GM23248 (cell line): Measurements from ENCODE around the gene CACNA1B. TPM values are rescaled to one million over a fixed set of nuclear protein-coding genes. Genes with fewer than 3 reads are reported as not detected.

Experiments used
- DNase-seq: peaks from one replicate; pipeline ENCODE4 v3.0.0-alpha.2; 2015
- H2AFZ ChIP-seq: fragments of 200-600 bp; sonication (generic); 2 replicates; pipeline ENCODE4 v1.6.1; 2016; ENCODE audit warnings: antibody characterized with exemption
- H3F3A ChIP-seq: fragments of 200-600 bp; sonication (generic); 2 replicates; pipeline ENCODE4 v1.6.1; 2016; ENCODE audit warnings: mild to moderate bottlenecking, antibody characterized with exemption, mixed run types; ENCODE audit not compliant: insufficient read depth
- H3K27ac ChIP-seq: fragments of 200-600 bp; sonication (generic); 2 replicates; pipeline ENCODE4 v1.5.1; 2016; ENCODE audit warnings: mild to moderate bottlenecking
- H3K27me3 ChIP-seq: fragments of 200-600 bp; sonication (generic); replicated peaks from 2 replicates; pipeline ENCODE4 v1.6.1; 2016; ENCODE audit warnings: mild to moderate bottlenecking; ENCODE audit not compliant: insufficient read depth
- H3K36me3 ChIP-seq: fragments of 200-600 bp; sonication (generic); 2 replicates; pipeline ENCODE4 v1.6.1; 2016; ENCODE audit warnings: low read depth, mild to moderate bottlenecking
- H3K4me1 ChIP-seq: fragments of 200-600 bp; sonication (generic); 2 replicates; pipeline ENCODE4 v1.6.1; 2016; ENCODE audit warnings: mild to moderate bottlenecking; ENCODE audit not compliant: insufficient read depth
- H3K4me2 ChIP-seq: fragments of 200-600 bp; sonication (generic); one replicate; pipeline ENCODE4 v1.6.1; 2016; ENCODE audit warnings: mild to moderate bottlenecking; ENCODE audit not compliant: unreplicated experiment
- H3K4me3 ChIP-seq: fragments of 200-600 bp; sonication (generic); 2 replicates; pipeline ENCODE4 v1.5.1; 2016; ENCODE audit warnings: mild to moderate bottlenecking
- H3K79me2 ChIP-seq: fragments of 200-600 bp; sonication (generic); 2 replicates; pipeline ENCODE4 v1.6.1; 2016; ENCODE audit warnings: mild to moderate bottlenecking; ENCODE audit not compliant: insufficient read depth
- H3K9ac ChIP-seq: fragments of 200-600 bp; sonication (generic); 2 replicates; pipeline ENCODE4 v1.6.1; 2016; ENCODE audit warnings: mild to moderate bottlenecking
- H3K9me2 ChIP-seq: fragments of 200-600 bp; sonication (generic); 2 replicates; pipeline ENCODE4 v1.6.1; 2016; ENCODE audit warnings: mixed run types, mild to moderate bottlenecking, moderate library complexity; ENCODE audit not compliant: insufficient read depth
- H3K9me3 ChIP-seq: fragments of 200-600 bp; sonication (generic); one replicate; pipeline ENCODE4 v1.6.1; 2017; ENCODE audit warnings: low read depth
- H4K20me1 ChIP-seq: fragments of 200-600 bp; sonication (generic); 2 replicates; pipeline ENCODE4 v1.6.0; 2016; ENCODE audit not compliant: insufficient read depth
- EZH2 ChIP-seq: fragments of 200-600 bp; sonication (generic); IDR thresholded peaks from 2 replicates; pipeline ENCODE4 v1.6.1; 2018; ENCODE audit warnings: antibody characterized with exemption, mild to moderate bottlenecking; ENCODE audit not compliant: insufficient read depth, poor library complexity, severe bottlenecking
- EZH2phosphoT487 ChIP-seq: fragments of 200-600 bp; sonication (generic); IDR thresholded peaks from 2 replicates; pipeline ENCODE4 v1.6.1; 2018; ENCODE audit warnings: antibody characterized with exemption, moderate library complexity, mild to moderate bottlenecking, low read depth; ENCODE audit not compliant: insufficient read depth
- WGBS, 2 experiments: methylation state at CpG; one replicate each; pipeline ENCODE4 v1.1.6; 2015 to 2017; ENCODE audit warnings: low lambda C conversion rate in 2 of 2, low coverage in 1 of 2; ENCODE audit errors: missing lambda C conversion rate in 2 of 2; 5-methylcytosine and 5-hydroxymethylcytosine counted together
- in situ Hi-C: fragments of 300-500 bp; cut with MboI; formaldehyde crosslinking; loops from 2 replicates; pipeline ENCODE4 v1.15.0; 2020
- polyA plus RNA-seq: library from polyadenylated mRNA; unstranded; fragments of >200 nt; fragmentation: Nextera tagmentation; extraction: Ambion mirVana; gene quantifications from 2 replicates; pipeline ENCODE4 v1.2.1, GENCODE V29; 2016
- total RNA-seq: library from RNA; depleted of rRNA; stranded (reverse); fragments of >200 nt; shearing (Covaris generic); gene quantifications from 2 replicates; pipeline ENCODE4 v1.2.3, GENCODE V29; 2014

The CACNA1B gene
- total and polyA plus RNA-seq, 2 experiments from 2014 or later, result not detected

DNA sequence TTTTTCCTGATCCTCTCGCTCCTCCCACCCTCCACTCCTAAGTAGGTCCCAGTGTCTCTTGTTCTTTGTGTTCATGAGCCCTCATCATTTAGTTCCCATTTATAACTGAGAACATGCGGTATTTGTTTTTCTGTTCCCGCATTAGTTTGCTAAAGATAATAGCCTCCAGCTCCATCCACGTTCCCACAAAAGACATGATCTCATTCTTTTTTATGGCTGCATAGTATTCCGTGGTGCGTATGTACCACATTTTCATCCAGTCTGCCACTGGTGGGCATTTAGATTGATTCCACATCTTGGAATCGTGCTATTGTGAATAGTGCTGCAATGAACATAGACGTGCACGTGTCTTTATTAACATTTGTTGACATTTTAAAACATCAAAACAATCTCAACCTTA is 34.2 kb upstream of the CACNA1B start:
- Histone ChIP-seq H3K27ac (no peak overlapping the region), H3K4me2 (no peak overlapping the region), H3K9me2 (no peaks in the 10 kb centered on the region), H3K9me3 (no peaks in the 10 kb centered on the region), H3F3A (no peaks in the 10 kb centered on the region), H3K4me1 (no peaks in the 10 kb centered on the region), H3K9ac (no peak overlapping the region), H3K4me3 (no peak overlapping the region), H4K20me1 (no peaks in the 10 kb centered on the region), H3K79me2 (no peaks in the 10 kb centered on the region), H3K36me3 (no peaks in the 10 kb centered on the region), H3K27me3 (no peaks in the 10 kb centered on the region), H2AFZ (no peak overlapping the region)
- 78 to 80% methylated on average over 9 of the region's 9 CpGs for WGBS, 2 experiments
- DNase-seq, result no peak
- in situ Hi-C loops, result no loop called here
- TF ChIP-seq EZH2 (no peak), EZH2phosphoT487 (no peak)

GRCh38 chr9:137851516-137852267 is 25.9 kb upstream of the CACNA1B start:
- no peak overlapping the region for H2AFZ ChIP-seq
- in situ Hi-C loops, result no loop called here
- H3K4me1 ChIP-seq, result no peaks in the 10 kb centered on the region
- no peaks in the 10 kb centered on the region for H3F3A ChIP-seq
- H3K4me3 ChIP-seq, result no peak overlapping the region
- H4K20me1 ChIP-seq, result no peaks in the 10 kb centered on the region
- H3K27ac ChIP-seq, result no peak overlapping the region
- DNase-seq, result no peak
- TF ChIP-seq EZH2phosphoT487 (no peak), EZH2 (no peak)
- no peaks in the 10 kb centered on the region for H3K9me3 ChIP-seq
- no peaks in the 10 kb centered on the region for H3K9me2 ChIP-seq
- no peaks in the 10 kb centered on the region for H3K27me3 ChIP-seq
- H3K4me2 ChIP-seq, result no peak overlapping the region
- H3K36me3 ChIP-seq, result no peaks in the 10 kb centered on the region
- WGBS, 2 experiments, result 5 to 15% methylated on average over 5 of the region's 5 CpGs
- no peaks in the 10 kb centered on the region for H3K79me2 ChIP-seq
- H3K9ac ChIP-seq, result no peak overlapping the region

- Histone ChIP-seq H3K9me2 (no peaks in the 10 kb centered on the region), H3K27ac (no peak overlapping the region)
Measured at GRCh38 chr9:137853392-137853995, 24.1 kb upstream of the CACNA1B start.

GRCh38 chr9:137860361-137860760 is 17.2 kb upstream of the CACNA1B start:
- Histone ChIP-seq H3K9me3 (peaks cover 4% of the 10 kb centered on the region), H4K20me1 (no peaks in the 10 kb centered on the region), H3K4me1 (no peaks in the 10 kb centered on the region), H3K27me3 (no peaks in the 10 kb centered on the region), H3F3A (no peaks in the 10 kb centered on the region), H3K4me3 (no peak overlapping the region), H3K27ac (no peak overlapping the region), H2AFZ (no peak overlapping the region), H3K9me2 (no peaks in the 10 kb centered on the region), H3K4me2 (no peak overlapping the region), H3K79me2 (no peaks in the 10 kb centered on the region), H3K9ac (no peak overlapping the region), H3K36me3 (no peaks in the 10 kb centered on the region)
- in situ Hi-C loops, result no loop called here
- TF ChIP-seq EZH2 (no peak), EZH2phosphoT487 (no peak)
- 68 to 84% methylated on average over 1 of the region's 1 CpG for WGBS, 2 experiments
- no peak for DNase-seq

More at GRCh38 chr9:137853392-137853995, 24.1 kb upstream of the CACNA1B start:
- Histone ChIP-seq H3K9ac (no peak overlapping the region), H4K20me1 (no peaks in the 10 kb centered on the region), H3K4me1 (no peaks in the 10 kb centered on the region), H3K4me3 (no peak overlapping the region), H3K4me2 (no peak overlapping the region), H3K27me3 (no peaks in the 10 kb centered on the region), H3K36me3 (no peaks in the 10 kb centered on the region), H2AFZ (no peak overlapping the region), H3F3A (no peaks in the 10 kb centered on the region), H3K9me3 (no peaks in the 10 kb centered on the region), H3K79me2 (no peaks in the 10 kb centered on the region)
- WGBS, 2 experiments, result 44 to 75% methylated on average over 1 of the region's 1 CpG
- in situ Hi-C loops, result no loop called here
- no peak for DNase-seq
- TF ChIP-seq EZH2phosphoT487 (no peak), EZH2 (no peak)
